Stimulated activated CD4-positive, alpha-beta T cell treated with anti-CD3 and anti-CD28 coated beads, Interleukin-2, amount 100 ng/mL, for 24 hours (primary cell): ENCODE measurements around the gene PCID2.
"Not testable (repeated sequence)": the region's sequence is repeated elsewhere in the genome, so short reads cannot be mapped to it uniquely, and the experiment has no call there.

Experiments
- DNase-seq, 2 donors: peaks; one replicate each; pipeline ENCODE4 v3.0.0-alpha.2; 2020

Gene PCID2

DNA sequence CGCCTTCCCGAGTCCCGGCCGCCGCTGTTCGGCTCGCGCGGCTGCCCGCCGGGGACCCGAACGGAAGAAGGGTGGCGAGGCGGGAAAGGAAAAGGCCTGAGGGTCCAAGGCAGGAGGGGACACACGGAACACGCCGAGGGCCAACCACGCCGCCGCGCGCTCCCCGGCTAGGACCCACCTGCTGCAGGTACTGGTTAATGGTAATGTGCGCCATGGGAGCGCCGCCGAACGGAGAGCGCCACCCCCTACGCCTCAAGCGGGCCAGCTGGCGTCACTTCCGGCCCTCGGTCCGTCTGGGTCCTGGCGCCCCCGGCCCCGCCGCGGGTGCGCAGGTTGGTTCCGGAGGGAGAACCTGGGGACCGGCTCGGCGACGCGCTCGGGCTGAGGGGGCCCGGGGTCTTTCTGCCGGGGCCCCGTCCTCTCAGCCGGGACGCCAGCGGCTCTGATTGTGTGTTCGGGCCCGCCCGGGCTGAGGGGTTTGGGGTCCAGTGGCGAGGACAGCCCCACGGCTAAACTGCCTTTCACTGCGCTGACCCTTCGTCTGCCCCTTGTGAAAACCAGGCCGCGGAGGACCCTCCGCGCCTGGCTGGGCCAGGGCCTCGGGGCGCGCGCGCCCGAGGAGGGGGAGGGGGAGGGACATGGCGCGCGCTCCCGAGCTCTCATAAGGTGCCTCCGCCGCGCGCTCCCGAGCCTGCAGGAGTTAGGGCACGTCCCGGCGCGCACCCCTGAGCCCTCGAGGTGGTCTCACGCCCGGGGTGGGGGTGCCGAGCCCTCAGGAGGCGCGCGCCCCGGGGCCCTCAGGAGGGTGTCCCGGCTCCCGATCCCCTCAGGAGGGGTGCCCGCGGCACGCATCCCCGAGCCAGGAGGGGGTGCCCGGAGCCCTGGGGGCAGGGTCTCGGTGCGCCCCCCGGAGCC lies at the start of gene PCID2:
PCID2 (minus strand) TSS at position 249 of the 915 bp plus-strand sequence; CDS start at position 214, 35 bp downstream.
- peak; percentile 89 to 92 for DNase-seq

DNA sequence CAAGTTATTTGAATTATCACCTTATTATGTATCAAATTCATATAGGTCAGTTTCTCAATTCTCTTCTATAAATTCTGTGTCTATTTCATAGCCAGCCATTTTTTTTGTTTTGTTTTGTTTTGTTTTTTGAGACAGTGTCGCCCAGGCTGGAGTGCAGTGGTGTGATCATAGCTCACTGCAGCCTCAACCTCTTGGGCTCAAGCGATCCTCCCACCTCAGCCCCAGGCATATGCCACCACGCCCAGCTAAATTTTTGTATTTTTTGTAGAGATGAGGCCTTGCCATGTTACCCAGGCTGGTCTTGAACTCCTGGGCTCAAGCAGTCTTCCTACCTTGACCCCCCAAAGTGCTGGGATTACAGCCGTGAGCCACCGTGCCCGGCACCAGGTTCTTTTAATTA lies 49.4 kb upstream of the PCID2 start:
- DNase-seq, result not testable (repeated sequence)

GRCh38 chr13:113252516-113253095 lies 44.1 kb upstream of the PCID2 start:
- DNase-seq, result no peak

DNA sequence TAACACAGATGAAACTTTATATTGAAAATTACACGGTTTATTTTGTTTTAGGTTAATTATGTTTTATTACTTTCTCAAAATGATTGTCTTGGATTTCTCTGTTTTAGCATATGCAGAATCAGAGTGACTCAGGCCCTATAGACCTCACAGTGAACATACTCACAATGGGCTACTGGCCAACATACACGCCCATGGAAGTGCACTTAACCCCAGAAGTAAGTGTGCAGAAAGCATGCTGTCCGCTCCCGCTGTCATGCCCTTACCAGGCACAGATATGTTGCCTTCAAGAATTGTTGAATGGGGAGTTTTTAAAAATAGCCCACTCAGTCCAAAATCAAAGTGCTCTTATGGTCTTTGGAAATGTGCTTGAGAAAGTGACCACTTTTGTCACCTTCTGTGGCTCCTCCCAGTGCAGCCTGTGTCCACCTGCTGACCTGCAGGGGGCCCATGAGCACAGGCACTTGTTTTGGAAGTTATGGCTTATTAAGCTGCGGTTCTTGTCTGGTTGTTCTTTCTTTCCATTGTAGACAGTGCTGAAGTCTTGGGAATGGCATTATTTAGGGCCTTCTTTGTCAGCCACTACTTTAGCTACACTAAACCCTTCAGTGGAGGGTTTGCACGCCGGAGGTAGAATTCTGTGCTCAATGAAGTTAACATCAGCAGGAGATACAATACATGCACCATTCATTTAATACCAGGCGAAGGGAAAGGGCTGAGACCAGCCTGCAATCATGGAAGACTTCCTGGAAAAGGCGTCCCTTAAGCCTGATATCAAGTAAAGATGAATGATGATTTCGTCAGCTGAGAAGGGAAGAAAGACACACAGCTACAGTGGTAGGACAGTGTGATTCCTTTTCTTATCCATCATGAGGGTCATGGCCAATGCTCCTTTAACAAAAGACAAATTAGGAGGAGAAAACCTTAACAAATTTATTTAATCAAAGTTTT lies 37.7 kb upstream of the PCID2 start:
- DNase-seq, result no peak

- no peak for DNase-seq
Observed at GRCh38 chr13:113243847-113244246, 35.4 kb upstream of the PCID2 start.

GRCh38 chr13:113241623-113242022 lies 33.2 kb upstream of the PCID2 start:
- DNase-seq, result not testable (repeated sequence)

DNA sequence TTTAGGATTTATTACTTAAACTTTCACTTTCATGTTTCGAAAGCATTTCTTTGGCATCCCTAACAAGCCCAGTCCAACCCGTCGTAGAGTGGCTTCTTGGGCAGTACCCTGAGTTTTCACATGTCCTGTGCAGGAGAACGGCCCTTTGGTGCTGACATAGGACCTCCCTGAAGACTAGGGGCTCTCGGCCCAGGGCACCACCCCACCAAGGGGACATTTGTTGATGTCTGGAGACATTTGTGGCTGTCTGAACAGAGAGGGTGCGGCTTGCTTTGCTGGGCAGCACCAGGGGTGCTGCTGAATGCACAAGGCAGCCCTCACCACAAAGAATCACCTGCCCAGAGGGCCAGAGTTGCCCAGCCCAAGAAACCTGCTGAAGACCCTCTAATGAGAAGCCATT lies 31.5 kb upstream of the PCID2 start:
- no peak for DNase-seq

DNA sequence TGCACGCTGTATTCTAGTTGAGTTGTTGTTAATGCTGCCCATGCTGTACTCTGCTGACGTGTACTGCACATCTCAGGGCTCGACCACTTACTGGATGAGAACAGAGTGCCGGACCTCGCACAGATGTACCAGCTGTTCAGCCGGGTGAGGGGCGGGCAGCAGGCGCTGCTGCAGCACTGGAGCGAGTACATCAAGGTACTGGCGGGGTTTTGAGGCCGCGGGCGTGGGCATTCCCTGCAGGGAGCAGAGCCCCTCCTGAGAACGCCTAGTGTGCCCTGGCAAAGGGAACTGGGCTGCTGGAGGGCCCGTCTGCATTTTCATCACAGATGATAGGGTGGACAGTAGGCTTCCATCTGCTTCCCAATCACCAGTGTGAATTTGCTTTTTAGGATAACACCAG lies 30.9 kb upstream of the PCID2 start:
- no peak for DNase-seq

- DNase-seq, result no peak
Observed at GRCh38 chr13:113238536-113238935, 30.1 kb upstream of the PCID2 start.

GRCh38 chr13:113233101-113233500 lies 24.6 kb upstream of the PCID2 start:
- DNase-seq, result no peak

DNA sequence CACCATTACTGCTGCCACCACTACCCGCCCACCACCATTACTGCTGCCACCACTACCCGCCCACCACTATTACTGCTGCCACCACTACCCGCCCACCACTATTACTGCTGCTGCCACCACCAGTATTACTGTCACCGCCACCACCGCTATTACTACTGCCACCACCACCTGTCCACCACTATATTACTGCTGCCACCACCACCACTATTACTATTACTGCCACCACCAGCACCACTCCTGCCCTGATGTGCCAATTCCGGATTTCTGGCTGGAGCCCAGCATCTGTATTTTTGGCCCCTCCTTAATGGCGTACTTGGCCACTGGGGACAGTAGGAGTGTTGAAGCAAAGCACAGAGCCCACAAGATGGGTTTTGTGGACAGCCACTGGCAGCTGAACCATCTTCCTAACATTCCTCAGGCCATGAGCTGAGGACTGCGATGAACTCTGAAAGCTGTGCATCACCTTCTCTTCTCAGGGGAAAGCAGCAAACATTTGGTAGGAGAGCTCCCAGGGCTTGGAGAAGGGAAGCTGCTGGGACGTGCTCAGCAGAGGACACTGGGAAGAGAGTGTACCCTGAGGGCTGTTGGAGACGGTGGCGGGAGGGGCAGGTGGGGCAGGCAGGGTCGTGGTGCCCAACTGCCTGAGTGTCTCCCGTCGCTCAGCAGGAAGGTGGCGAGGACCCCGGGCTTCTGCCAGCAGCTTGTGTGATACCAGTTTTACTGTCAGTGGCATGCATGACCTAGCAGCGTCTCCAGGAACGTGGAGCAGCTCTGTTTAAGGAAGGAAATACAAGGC lies 23.9 kb upstream of the PCID2 start:
- no peak for DNase-seq

DNA sequence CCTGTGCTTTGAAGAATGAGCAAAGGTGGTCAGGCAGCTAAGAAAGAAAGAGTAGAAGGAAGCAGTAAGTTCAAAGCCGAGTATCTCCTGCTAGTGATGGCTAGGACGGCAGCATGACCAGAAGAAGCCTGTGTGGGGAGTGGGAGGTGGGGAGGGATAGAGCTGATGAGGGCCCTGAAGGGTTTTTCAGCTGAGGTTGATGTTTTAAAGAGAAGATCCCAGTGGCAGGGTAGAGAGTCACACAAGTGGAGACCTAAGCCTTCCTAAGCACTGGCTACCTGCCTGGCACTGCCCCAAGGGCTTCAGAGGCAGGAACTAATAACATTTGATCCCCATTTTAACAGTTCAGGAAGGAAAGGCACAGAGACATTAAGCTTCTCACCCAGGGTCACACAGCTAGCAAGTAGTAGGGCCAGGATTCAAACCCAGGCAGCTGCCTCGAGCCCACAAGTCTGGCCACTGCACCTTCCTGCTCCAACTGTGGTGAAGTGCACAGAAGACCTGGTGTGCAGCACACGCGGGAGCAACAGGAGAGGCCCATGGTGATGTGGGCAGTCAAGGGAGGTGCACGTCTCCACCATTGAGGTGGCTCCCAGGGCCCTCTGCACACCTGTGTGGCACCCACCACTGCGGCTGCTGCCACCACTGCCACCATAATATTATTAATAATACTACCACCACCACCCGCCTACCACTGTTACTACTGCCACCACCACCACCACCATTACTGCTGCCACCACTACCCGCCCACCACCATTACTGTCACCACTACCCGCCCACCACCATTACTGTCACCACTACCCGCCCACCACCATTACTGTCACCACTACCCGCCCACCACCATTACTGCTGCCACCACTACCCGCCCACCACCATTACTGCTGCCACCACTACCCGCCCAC lies 23.1 kb upstream of the PCID2 start:
- DNase-seq, result no peak

DNA sequence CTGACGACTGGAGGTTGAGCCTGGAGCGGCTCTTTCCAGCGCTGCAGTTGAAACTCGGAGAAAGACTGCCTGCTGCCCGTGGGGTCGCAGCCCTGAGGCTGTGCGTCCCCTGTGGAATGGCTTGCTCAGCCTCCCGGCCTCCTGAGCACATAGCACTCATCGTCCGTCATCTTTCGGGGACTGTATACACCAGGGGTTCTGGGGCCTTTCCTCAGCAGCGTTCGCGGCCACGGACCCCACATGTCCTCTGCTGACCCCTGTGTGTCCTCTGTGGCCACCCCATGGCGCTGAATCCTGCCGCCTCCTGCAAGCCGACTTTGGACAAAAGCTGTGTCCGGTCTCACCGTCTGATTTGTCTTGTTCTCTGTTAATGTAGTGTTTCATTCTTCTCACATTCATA lies 21.3 kb upstream of the PCID2 start:
- DNase-seq, result no peak

DNA sequence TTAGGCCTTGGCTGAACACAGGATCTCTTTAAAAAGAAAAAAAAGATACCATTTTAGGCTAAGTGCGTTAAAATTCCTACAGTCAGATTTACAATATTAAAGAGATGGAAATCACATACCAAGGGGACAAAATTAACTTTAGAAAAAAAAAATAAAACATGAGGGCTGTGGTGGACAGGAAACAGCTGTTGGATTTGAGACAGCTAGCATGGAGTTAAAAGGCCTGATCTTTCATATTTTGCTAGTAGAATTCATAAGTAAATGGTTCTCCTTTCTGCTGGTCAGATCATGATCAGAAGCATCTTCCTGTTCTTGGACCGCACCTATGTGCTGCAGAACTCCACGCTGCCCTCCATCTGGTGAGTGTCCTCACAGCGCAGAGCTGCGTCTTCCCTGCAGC lies 20.7 kb upstream of the PCID2 start:
- DNase-seq, result no peak

DNA sequence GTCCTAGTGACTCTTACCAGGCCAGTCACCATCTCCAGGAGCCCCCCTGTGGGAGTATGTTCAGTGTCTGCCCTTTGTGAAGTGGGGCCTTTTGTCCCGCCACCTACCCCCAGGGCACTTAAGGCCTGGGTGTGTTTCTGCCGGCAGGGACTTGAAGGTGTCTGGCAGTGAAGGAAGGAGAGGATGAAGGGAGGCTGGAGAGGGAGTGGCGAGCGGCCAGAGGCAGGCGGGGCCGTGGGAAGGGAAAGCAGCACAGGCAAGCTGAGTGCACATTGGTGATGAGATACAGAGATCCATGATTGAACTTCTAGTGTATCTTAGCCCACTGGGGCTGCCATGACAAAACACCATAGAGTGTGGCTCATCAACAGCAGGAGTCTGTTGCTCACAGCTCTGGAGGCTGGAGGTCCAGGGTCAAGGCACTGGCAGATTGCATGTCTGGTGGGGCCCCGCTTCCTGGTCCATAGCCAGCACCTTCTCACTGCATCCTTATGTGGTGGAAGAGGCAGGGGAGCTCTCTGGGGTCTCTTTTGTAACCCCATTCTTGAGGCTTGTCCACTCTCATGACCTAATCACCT lies 18.5 kb upstream of the PCID2 start:
- no peak for DNase-seq

GRCh38 chr13:113225515-113225914 lies 17.0 kb upstream of the PCID2 start:
- no peak for DNase-seq

DNA sequence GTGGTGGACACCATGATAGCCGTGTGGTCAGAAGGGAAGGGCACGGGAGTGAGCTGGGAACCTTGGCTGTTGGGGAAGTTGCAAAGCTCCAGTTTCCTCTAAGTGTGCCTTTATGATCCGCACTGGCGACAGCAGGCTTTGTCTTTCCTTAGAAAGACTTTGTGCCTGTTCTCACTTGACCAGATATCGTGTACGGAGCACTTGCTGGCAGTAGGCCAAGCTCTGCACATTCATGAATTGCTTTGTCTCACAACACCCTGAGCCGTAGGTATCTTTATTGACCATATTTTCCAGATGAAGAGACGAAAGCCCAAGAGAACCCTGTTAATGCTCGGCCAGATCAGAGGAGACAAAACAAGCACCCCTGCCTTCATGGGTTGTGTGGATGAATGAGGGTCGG lies 16.0 kb upstream of the PCID2 start:
- no peak for DNase-seq

- no peak for DNase-seq
Observed at GRCh38 chr13:113223070-113223469, 14.6 kb upstream of the PCID2 start.

DNA sequence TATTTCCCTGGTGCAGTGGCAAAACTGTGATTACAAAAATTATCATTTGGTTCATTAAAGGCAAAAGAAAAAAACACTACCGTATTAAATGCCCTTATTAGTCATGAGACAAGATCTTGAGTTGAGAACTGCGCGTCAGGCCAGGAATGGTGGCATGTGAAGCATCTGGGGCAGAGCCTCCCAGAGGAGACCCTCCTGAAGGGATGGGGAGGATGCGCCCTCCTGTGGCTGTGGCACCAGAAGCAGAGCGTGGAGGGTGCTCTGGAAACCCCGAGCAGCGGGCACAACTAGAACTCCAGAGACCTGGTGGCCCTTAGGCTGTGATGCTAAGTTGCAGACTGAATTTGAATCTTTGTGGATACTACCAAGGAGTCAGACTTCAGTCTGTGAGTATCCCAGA lies 12.4 kb upstream of the PCID2 start:
- DNase-seq, result no peak

- DNase-seq, result no peak
Observed at GRCh38 chr13:113220141-113220598, 11.7 kb upstream of the PCID2 start.
